ENCODE results near the gene ARFGAP2.

DNA sequence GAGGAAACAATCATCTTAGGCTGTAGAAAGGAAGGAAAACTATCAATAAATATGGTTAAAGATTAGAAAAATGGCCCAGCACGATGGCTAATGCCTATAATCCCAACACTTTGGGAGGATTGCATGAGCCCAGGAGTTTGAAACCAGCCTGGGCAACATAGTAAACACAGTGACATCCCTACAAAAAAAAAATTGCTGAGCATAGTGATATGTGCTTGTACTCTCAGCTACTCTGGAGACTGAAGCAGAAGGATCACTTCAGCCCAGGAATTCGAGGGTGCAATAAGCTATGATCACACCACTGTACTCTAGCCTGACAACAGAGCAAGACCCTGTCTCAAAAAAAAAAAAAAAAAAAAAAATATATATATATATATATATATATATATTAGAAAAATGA is 54.9 kb downstream of the ARFGAP2 start:
- TF ChIP-seq CTCF (IDR thresholded peaks at IDR 0.05; ENCODE audit: poor library complexity, severe bottlenecking), result no peak
- no peak for TF ChIP-seq POLR2AphosphoS5 (IDR thresholded peaks at IDR 0.05)
- TF ChIP-seq EP300 (conservative IDR thresholded peaks at IDR 0.05; ENCODE audit: poor library complexity, severe bottlenecking), result no peak
- TF ChIP-seq TAF1 (IDR thresholded peaks at IDR 0.05; ENCODE audit: low read depth), result no peak
- TF ChIP-seq EZH2 (IDR thresholded peaks at IDR 0.05; ENCODE audit: borderline replicate concordance, insufficient read depth, low read length, poor library complexity, severe bottlenecking), result no peak
- TF ChIP-seq RAD21 (conservative IDR thresholded peaks at IDR 0.05), result no peak
- TF ChIP-seq, protein P1, sequence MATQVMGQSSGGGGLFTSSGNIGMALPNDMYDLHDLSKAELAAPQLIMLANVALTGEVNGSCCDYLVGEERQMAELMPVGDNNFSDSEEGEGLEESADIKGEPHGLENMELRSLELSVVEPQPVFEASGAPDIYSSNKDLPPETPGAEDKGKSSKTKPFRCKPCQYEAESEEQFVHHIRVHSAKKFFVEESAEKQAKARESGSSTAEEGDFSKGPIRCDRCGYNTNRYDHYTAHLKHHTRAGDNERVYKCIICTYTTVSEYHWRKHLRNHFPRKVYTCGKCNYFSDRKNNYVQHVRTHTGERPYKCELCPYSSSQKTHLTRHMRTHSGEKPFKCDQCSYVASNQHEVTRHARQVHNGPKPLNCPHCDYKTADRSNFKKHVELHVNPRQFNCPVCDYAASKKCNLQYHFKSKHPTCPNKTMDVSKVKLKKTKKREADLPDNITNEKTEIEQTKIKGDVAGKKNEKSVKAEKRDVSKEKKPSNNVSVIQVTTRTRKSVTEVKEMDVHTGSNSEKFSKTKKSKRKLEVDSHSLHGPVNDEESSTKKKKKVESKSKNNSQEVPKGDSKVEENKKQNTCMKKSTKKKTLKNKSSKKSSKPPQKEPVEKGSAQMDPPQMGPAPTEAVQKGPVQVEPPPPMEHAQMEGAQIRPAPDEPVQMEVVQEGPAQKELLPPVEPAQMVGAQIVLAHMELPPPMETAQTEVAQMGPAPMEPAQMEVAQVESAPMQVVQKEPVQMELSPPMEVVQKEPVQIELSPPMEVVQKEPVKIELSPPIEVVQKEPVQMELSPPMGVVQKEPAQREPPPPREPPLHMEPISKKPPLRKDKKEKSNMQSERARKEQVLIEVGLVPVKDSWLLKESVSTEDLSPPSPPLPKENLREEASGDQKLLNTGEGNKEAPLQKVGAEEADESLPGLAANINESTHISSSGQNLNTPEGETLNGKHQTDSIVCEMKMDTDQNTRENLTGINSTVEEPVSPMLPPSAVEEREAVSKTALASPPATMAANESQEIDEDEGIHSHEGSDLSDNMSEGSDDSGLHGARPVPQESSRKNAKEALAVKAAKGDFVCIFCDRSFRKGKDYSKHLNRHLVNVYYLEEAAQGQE (IDR thresholded peaks at IDR 0.05; ENCODE audit: borderline replicate concordance), result no peak
- no peak for TF ChIP-seq SMC3 (conservative IDR thresholded peaks at IDR 0.05; ENCODE audit: poor library complexity)
- TF ChIP-seq MXI1 (conservative IDR thresholded peaks at IDR 0.05; ENCODE audit: poor library complexity, severe bottlenecking), result no peak
